SJCRH30 (cell line): ENCODE results near the gene WNT4. TPM values are rescaled to one million over a fixed set of nuclear protein-coding genes. Genes with fewer than 3 reads are reported as not detected.

Experiments
- DNase-seq, 2 experiments: peaks; one replicate each; pipeline ENCODE4 v3.0.0-alpha.2; 2015 to 2020
- H3K27ac ChIP-seq: fragments of 250-450 bp; sonication (Bioruptor Pico); 2 replicates; pipeline ENCODE4 v1.5.1; 2020; ENCODE audit warnings: mild to moderate bottlenecking, moderate library complexity
- H3K27me3 ChIP-seq: fragments of 250-450 bp; sonication (Bioruptor Pico); 2 replicates; pipeline ENCODE4 v1.5.1; 2020; ENCODE audit warnings: mild to moderate bottlenecking, moderate library complexity
- H3K36me3 ChIP-seq: fragments of 250-450 bp; sonication (Bioruptor Pico); 2 replicates; pipeline ENCODE4 v1.5.1; 2020; ENCODE audit warnings: mild to moderate bottlenecking, moderate library complexity
- H3K4me1 ChIP-seq: fragments of 250-450 bp; sonication (Bioruptor Pico); 2 replicates; pipeline ENCODE4 v1.5.1; 2020; ENCODE audit warnings: mild to moderate bottlenecking, moderate library complexity
- H3K4me3 ChIP-seq: fragments of 250-450 bp; sonication (Bioruptor Pico); 2 replicates; pipeline ENCODE4 v1.5.1; 2020; ENCODE audit warnings: mild to moderate bottlenecking, moderate library complexity
- H3K9me3 ChIP-seq: fragments of 250-450 bp; sonication (Bioruptor Pico); replicated peaks from 2 replicates; pipeline ENCODE4 v1.5.1; 2020; ENCODE audit warnings: mild to moderate bottlenecking, moderate library complexity
- total RNA-seq: library from RNA; depleted of rRNA; stranded (reverse); fragments of >200 nt; shearing (Covaris generic); gene quantifications from 2 replicates; pipeline ENCODE4 v1.2.3, GENCODE V29; 2014

The WNT4 gene
- total RNA-seq, 1 experiment from 2014 or later = 1.2 TPM

- peaks cover 17% of the 10 kb centered on the region; the same call in 1 of the 2 replicates for H3K4me1 ChIP-seq
- H3K4me3 ChIP-seq = no peak overlapping the region
- H3K36me3 ChIP-seq = no peaks in the 10 kb centered on the region
- H3K27me3 ChIP-seq = no peaks in the 10 kb centered on the region
- H3K9me3 ChIP-seq = no peaks in the 10 kb centered on the region
- DNase-seq = peak in 1 of 2 experiments; percentile 37
- no peak overlapping the region for H3K27ac ChIP-seq
Measured at GRCh38 chr1:22153660-22154437, 11.0 kb upstream of the WNT4 start.

GRCh38 chr1:22150923-22151322 is 8.0 kb upstream of the WNT4 start:
- H3K4me3 ChIP-seq = no peak overlapping the region
- no peak overlapping the region for H3K27ac ChIP-seq
- no peaks in the 10 kb centered on the region for H3K36me3 ChIP-seq
- peaks cover 17% of the 10 kb centered on the region; the same call in 1 of the 2 replicates for H3K4me1 ChIP-seq
- no peak for DNase-seq
- H3K9me3 ChIP-seq = no peaks in the 10 kb centered on the region
- no peaks in the 10 kb centered on the region for H3K27me3 ChIP-seq

- peaks cover 46% of the 10 kb centered on the region for H3K4me1 ChIP-seq
- H3K27me3 ChIP-seq = peaks cover 5% of the 10 kb centered on the region; the same call in 1 of the 2 replicates
- no peaks in the 10 kb centered on the region for H3K9me3 ChIP-seq
- H3K4me3 ChIP-seq = peak overlapping the region; percentile 55
- DNase-seq = no peak
- H3K27ac ChIP-seq = peak overlapping the region; percentile 9; the same call in 1 of the 2 replicates
- H3K36me3 ChIP-seq = no peaks in the 10 kb centered on the region
Measured at GRCh38 chr1:22142315-22143064, 407 bp downstream of the WNT4 start.

GRCh38 chr1:22141554-22142314 is 1.2 kb downstream of the WNT4 start:
- Histone ChIP-seq H3K4me3 (peak overlapping the region; percentile 55), H3K27me3 (peaks cover 5% of the 10 kb centered on the region; the same call in 1 of the 2 replicates), H3K4me1 (peaks cover 54% of the 10 kb centered on the region), H3K27ac (peak overlapping the region; percentile 20; the same call in 1 of the 2 replicates), H3K9me3 (no peaks in the 10 kb centered on the region), H3K36me3 (no peaks in the 10 kb centered on the region)
- peak; percentile 84 to 85 for DNase-seq

GRCh38 chr1:22140694-22141093 is 2.2 kb downstream of the WNT4 start:
- no peak for DNase-seq
- H3K4me3 ChIP-seq = no peak overlapping the region
- no peaks in the 10 kb centered on the region for H3K36me3 ChIP-seq
- no peak overlapping the region for H3K27ac ChIP-seq
- H3K9me3 ChIP-seq = no peaks in the 10 kb centered on the region
- peaks cover 5% of the 10 kb centered on the region; the same call in 1 of the 2 replicates for H3K27me3 ChIP-seq
- H3K4me1 ChIP-seq = peaks cover 59% of the 10 kb centered on the region

- Histone ChIP-seq H3K4me3 (no peak overlapping the region), H3K27me3 (peaks cover 5% of the 10 kb centered on the region; the same call in 1 of the 2 replicates), H3K9me3 (no peaks in the 10 kb centered on the region), H3K4me1 (peaks cover 59% of the 10 kb centered on the region), H3K36me3 (no peaks in the 10 kb centered on the region), H3K27ac (no peak overlapping the region)
- peak in 1 of 2 experiments; percentile 38 for DNase-seq
Measured at GRCh38 chr1:22139817-22140216, 3.1 kb downstream of the WNT4 start.

GRCh38 chr1:22139066-22139594 is 3.8 kb downstream of the WNT4 start:
- Histone ChIP-seq H3K9me3 (no peaks in the 10 kb centered on the region), H3K36me3 (no peaks in the 10 kb centered on the region), H3K4me3 (no peak overlapping the region), H3K27ac (no peak overlapping the region), H3K4me1 (peaks cover 64% of the 10 kb centered on the region), H3K27me3 (peaks cover 3% of the 10 kb centered on the region; the same call in 1 of the 2 replicates)
- DNase-seq = no peak

GRCh38 chr1:22137004-22137720 is 5.7 kb downstream of the WNT4 start:
- no peaks in the 10 kb centered on the region for H3K9me3 ChIP-seq
- peak overlapping the region; percentile 1 for H3K27ac ChIP-seq
- no peaks in the 10 kb centered on the region for H3K27me3 ChIP-seq
- H3K36me3 ChIP-seq = no peaks in the 10 kb centered on the region
- peak; percentile 76 to 80 for DNase-seq
- H3K4me3 ChIP-seq = no peak overlapping the region; the same call in 1 of the 2 replicates
- H3K4me1 ChIP-seq = peaks cover 75% of the 10 kb centered on the region

- Histone ChIP-seq H3K27ac (no peak overlapping the region; the same call in 1 of the 2 replicates), H3K9me3 (no peaks in the 10 kb centered on the region), H3K4me3 (peak overlapping the region; percentile 12), H3K27me3 (no peaks in the 10 kb centered on the region), H3K4me1 (peaks cover 49% of the 10 kb centered on the region), H3K36me3 (no peaks in the 10 kb centered on the region)
- peak in 1 of 2 experiments; percentile 63 for DNase-seq
Measured at GRCh38 chr1:22133931-22134324, 9.0 kb downstream of the WNT4 start.

- Histone ChIP-seq H3K4me3 (no peak overlapping the region), H3K9me3 (no peaks in the 10 kb centered on the region), H3K27ac (no peak overlapping the region), H3K27me3 (no peaks in the 10 kb centered on the region), H3K36me3 (no peaks in the 10 kb centered on the region), H3K4me1 (peaks cover 44% of the 10 kb centered on the region)
- peak; percentile 83 to 84 for DNase-seq
Measured at GRCh38 chr1:22133247-22133930, 9.5 kb downstream of the WNT4 start.

- Histone ChIP-seq H3K4me3 (no peak overlapping the region), H3K27ac (no peak overlapping the region), H3K27me3 (no peaks in the 10 kb centered on the region), H3K4me1 (peaks cover 40% of the 10 kb centered on the region), H3K36me3 (no peaks in the 10 kb centered on the region), H3K9me3 (no peaks in the 10 kb centered on the region)
- DNase-seq = peak; percentile 66 to 71
Measured at GRCh38 chr1:22132517-22133235, 10.2 kb downstream of the WNT4 start.

GRCh38 chr1:22131875-22132486 is 10.9 kb downstream of the WNT4 start:
- peak; percentile 59 to 81 for DNase-seq
- Histone ChIP-seq H3K9me3 (no peaks in the 10 kb centered on the region), H3K27me3 (no peaks in the 10 kb centered on the region), H3K4me3 (no peak overlapping the region), H3K4me1 (peaks cover 33% of the 10 kb centered on the region), H3K27ac (no peak overlapping the region), H3K36me3 (no peaks in the 10 kb centered on the region)
